GM12878 (cell line): Measurements from ENCODE around the gene C1QTNF1. TPM values are rescaled to one million over a fixed set of nuclear protein-coding genes. Genes with fewer than 3 reads are reported as not detected.

ENCODE experiments used
- ATAC-seq: fragments of 200-7000 bp; cut with Tn5 transposase; 3 replicates; pipeline ENCODE4 v1.9.1; 2020; ENCODE audit warnings: mild to moderate bottlenecking, moderate library complexity
- BruUV-seq: library from RNA; stranded (reverse); fragments of 400-500 nt; replicated peaks from 2 replicates; lab custom pipeline; 2021; lab: Mats Ljungman, UMichigan
- CTCF ChIA-PET: fragments of 300-600 bp; sonication (Branson Sonifier 250); formaldehyde crosslinking; extraction: SDS; loops from one replicate; lab custom pipeline; 2021; ENCODE audit warnings: inconsistent platforms; lab: Yijun Ruan, JAX
- POLR2A ChIA-PET: fragments of 350-600 bp; formaldehyde crosslinking; extraction: SDS; loops from one replicate; lab custom pipeline; 2021; ENCODE audit warnings: inconsistent platforms; lab: Charles Lee
- RAD21 ChIA-PET: fragments of 300-600 bp; sonication (Branson Sonifier 250); formaldehyde crosslinking; loops from one replicate; lab custom pipeline; 2023; ENCODE audit warnings: antibody characterized with exemption; ENCODE audit not compliant: unreplicated experiment; lab: Charles Lee
- SMC1A ChIA-PET: fragments of 300-600 bp; sonication (Branson Sonifier 250); formaldehyde crosslinking; loops from one replicate; lab custom pipeline; 2023; ENCODE audit not compliant: unreplicated experiment, uncharacterized antibody; lab: Charles Lee
- DNase-seq: peaks from one replicate; pipeline ENCODE4 v3.0.0-alpha.2; 2011; ENCODE audit warnings: low read depth, low spot score
- FAIRE-seq: peaks from 3 replicates; lab custom pipeline; 2011; peaks lifted over from hg19 to GRCh38; lab: Jason Lieb, UNC
- H2AFZ ChIP-seq: 2 replicates; pipeline ENCODE4 v1.6.0; 2011; ENCODE audit warnings: low read depth, low read length, control low read depth; ENCODE audit not compliant: control insufficient read depth
- H3K27ac ChIP-seq: 2 replicates; pipeline ENCODE4 v1.5.1; 2011; ENCODE audit warnings: control low read depth; ENCODE audit not compliant: control insufficient read depth, insufficient read depth
- H3K27me3 ChIP-seq, 2 experiments: replicated peaks in 1 of 2; 2 replicates each; pipeline versions ENCODE4 v1.6.0 to v1.6.1; 2011; ENCODE audit warnings: low read length in 1 of 2; ENCODE audit not compliant: control insufficient read depth in 2 of 2, insufficient read depth in 2 of 2
- H3K36me3 ChIP-seq, 2 experiments: 2 replicates each; pipeline ENCODE4 v1.5.1; 2011; ENCODE audit warnings: low read length in 1 of 2; ENCODE audit not compliant: control insufficient read depth in 2 of 2, insufficient read depth in 2 of 2
- H3K4me1 ChIP-seq: 2 replicates; pipeline ENCODE4 v1.6.1; 2011; ENCODE audit warnings: mild to moderate bottlenecking, low read length, moderate library complexity, mixed read lengths; ENCODE audit not compliant: control insufficient read depth, insufficient read depth
- H3K4me2 ChIP-seq: 2 replicates; pipeline ENCODE4 v1.6.0; 2011; ENCODE audit warnings: control low read depth; ENCODE audit not compliant: control insufficient read depth, insufficient read depth
- H3K4me3 ChIP-seq: fragments of 200-600 bp; sonication (generic); 2 replicates; pipeline ENCODE4 v1.5.1; 2016
- H3K79me2 ChIP-seq: 2 replicates; pipeline ENCODE4 v1.6.0; 2011; ENCODE audit warnings: low read length; ENCODE audit not compliant: control insufficient read depth, insufficient read depth
- H3K9ac ChIP-seq: 2 replicates; pipeline ENCODE4 v1.8.0; 2011; ENCODE audit warnings: low read length, control low read depth, mixed read lengths; ENCODE audit not compliant: control insufficient read depth, insufficient read depth
- H3K9me3 ChIP-seq: replicated peaks from 3 replicates; pipeline ENCODE4 v1.5.1; 2011; ENCODE audit warnings: mild to moderate bottlenecking, low read length; ENCODE audit not compliant: control insufficient read depth, insufficient read depth
- H4K20me1 ChIP-seq: 2 replicates; pipeline ENCODE4 v1.6.0; 2011; ENCODE audit not compliant: control insufficient read depth, insufficient read depth
- ASH2L ChIP-seq: fragments of 300-600, 200-600 bp; sonication (generic); IDR thresholded peaks from 2 replicates; pipeline ENCODE4 v1.6.1; 2017; ENCODE audit warnings: low read depth, mild to moderate bottlenecking, borderline replicate concordance
- BCL11A ChIP-seq: IDR thresholded peaks from 2 replicates; pipeline ENCODE4 v1.6.1; 2011; ENCODE audit warnings: low read depth, low read length
- BMI1 ChIP-seq: fragments of 450-650 bp; IDR thresholded peaks from 2 replicates; pipeline ENCODE4 v1.6.1; 2016; ENCODE audit warnings: mild to moderate bottlenecking, moderate library complexity, borderline replicate concordance
- ESRRA ChIP-seq: IDR thresholded peaks from 2 replicates; pipeline ENCODE4 v1.6.1; 2012; ENCODE audit warnings: mild to moderate bottlenecking, low read length, improper control_type of control experiment
- GATAD2B ChIP-seq: fragments of 450-650 bp; conservative IDR thresholded peaks from 2 replicates; pipeline ENCODE4 v1.6.1; 2017; ENCODE audit warnings: low read depth, mild to moderate bottlenecking, moderate library complexity
- IRF4 ChIP-seq: IDR thresholded peaks from 2 replicates; pipeline ENCODE4 v1.6.1; 2011; ENCODE audit warnings: low read depth, low read length
- PAX8 ChIP-seq: fragments of 450-650 bp; IDR thresholded peaks from 2 replicates; pipeline ENCODE4 v1.6.1; 2017; ENCODE audit warnings: mild to moderate bottlenecking, moderate library complexity
- PKNOX1 ChIP-seq: fragments of 450-650 bp; IDR thresholded peaks from 2 replicates; pipeline ENCODE4 v1.6.1; 2016; ENCODE audit warnings: mild to moderate bottlenecking
- POLR2A ChIP-seq: IDR thresholded peaks from 2 replicates; pipeline ENCODE4 v1.6.1; 2011; ENCODE audit warnings: low read depth, mild to moderate bottlenecking, low read length
- ZNF207 ChIP-seq: fragments of 450-650 bp; IDR thresholded peaks from 2 replicates; pipeline ENCODE4 v1.6.1; 2014; ENCODE audit warnings: antibody characterized with exemption, mild to moderate bottlenecking, borderline replicate concordance
- WGBS: methylation state at CpG from one replicate; pipeline ENCODE4 v1.1.6; 2016; ENCODE audit warnings: low lambda C conversion rate; ENCODE audit not compliant: insufficient replicate concordance, insufficient coverage; ENCODE audit errors: missing lambda C conversion rate; 5-methylcytosine and 5-hydroxymethylcytosine counted together
- in situ Hi-C: fragments of 300-500 bp; cut with MboI; formaldehyde crosslinking; loops from 9 replicates; pipeline ENCODE4 v1.14.3; 2018; ENCODE audit warnings: mixed read lengths
- intact Hi-C: fragments of 100-400 bp; cut with micrococcal nuclease; formaldehyde crosslinking; loops from one replicate; pipeline ENCODE4 v1.14.2; 2022; ENCODE audit not compliant: unreplicated experiment
- polyA plus RNA-seq, 11 experiments: library from polyadenylated mRNA; depleted of rRNA in 4 of 11; unstranded in 6 of 11; stranded (reverse) in 5 of 11; fragments of >200 nt; fragmentation: Nextera tagmentation in 4 of 11; fragmentation: Illumina TruSeq in 1 of 11; extraction: Ambion mirVana in 4 of 11; extraction: Trizol in 1 of 11; gene quantifications; 1 replicate in 1 of 11; 2 replicates in 10 of 11; pipeline versions ENCODE4 v1.2.1 to v1.2.3, GENCODE V29; 2011 to 2016; ENCODE audit warnings: inconsistent platforms in 2 of 11, missing spikeins in 2 of 11, low read depth in 1 of 11
- total RNA-seq, 4 experiments: library from RNA; depleted of rRNA in 3 of 4; stranded (reverse); fragments of >200 nt in 3 of 4; fragmentation: Illumina TruSeq in 1 of 4; extraction: Trizol in 1 of 4; gene quantifications; 2 replicates each; pipeline versions ENCODE4 v1.2.1 to v1.2.3, GENCODE V29; 2013 to 2021

C1QTNF1 gene
- total and polyA plus RNA-seq, 10 of the 15 experiments (the other 5 are each of a cell fraction or from before 2014, with no cell fraction given), result 0.05 to 1.1 (median 0.15) TPM; not detected in 4

- Histone ChIP-seq H3K4me2 (no peak overlapping the region), H3K79me2 (no peaks in the 10 kb centered on the region), H3K4me1 (no peaks in the 10 kb centered on the region), H3K9ac (no peak overlapping the region)
- WGBS, result 39% methylated on average over 15 of the region's 16 CpGs
- no TSS peak for BruUV-seq
- DNase-seq, result no peak
- TF ChIP-seq IRF4 (no peak), ESRRA (no peak), PKNOX1 (no peak), BCL11A (no peak), ASH2L (no peak), ZNF207 (no peak), GATAD2B (no peak), PAX8 (no peak), BMI1 (no peak), POLR2A (no peak)
- TF ChIP-seq, all 136 proteins: peak for 0
- no peaks in the 10 kb centered on the region for H4K20me1 ChIP-seq
- RAD21 ChIA-PET, result no interaction called here
- CTCF ChIA-PET, result no interaction called here
- intact Hi-C loops, result no loop called here
- POLR2A ChIA-PET, result no interaction called here
- peaks cover 19 to 24% of the 10 kb centered on the region in 2 experiments for H3K27me3 ChIP-seq
- SMC1A ChIA-PET, result interaction anchor here (2.5 kb wide), 1 partner anchor 14 kb away, joined by 10 read pairs; no protein-coding TSS in a partner anchor
- H3K4me3 ChIP-seq, result no peak overlapping the region
- in situ Hi-C loops, result no loop called here
- H2AFZ ChIP-seq, result no peak overlapping the region
- no peaks in the 10 kb centered on the region for H3K36me3 ChIP-seq
- ATAC-seq, result no peak
- FAIRE-seq, result no peak
- no peak overlapping the region for H3K27ac ChIP-seq
- H3K9me3 ChIP-seq, result no peaks in the 10 kb centered on the region
Observed at GRCh38 chr17:79026376-79027273, 2.7 kb downstream of the C1QTNF1 start.
